H9 (cell line): Measurements from ENCODE around the gene CMTM8. TPM values are rescaled to one million over a fixed set of nuclear protein-coding genes. Genes with fewer than 3 reads are reported as not detected.

Experiments used
- DNase-seq: peaks from one replicate; pipeline ENCODE4 v3.0.0-alpha.2; 2017
- H2AFZ ChIP-seq: one replicate; pipeline ENCODE4 v1.6.1; 2013; ENCODE audit warnings: mild to moderate bottlenecking, low read length, control low read depth, moderate library complexity
- H2AK5ac ChIP-seq: 2 replicates; pipeline ENCODE4 v1.6.1; 2013; ENCODE audit warnings: low read length, control low read depth, mixed read lengths; ENCODE audit not compliant: insufficient read length
- H2BK120ac ChIP-seq: one replicate; pipeline ENCODE4 v1.6.1; 2013; ENCODE audit warnings: low read depth, mild to moderate bottlenecking, low read length, control low read depth, inconsistent platforms; ENCODE audit not compliant: poor library complexity, severe bottlenecking
- H2BK12ac ChIP-seq: 2 replicates; pipeline ENCODE4 v1.6.1; 2013; ENCODE audit warnings: low read length, control low read depth, mixed read lengths, low read depth; ENCODE audit not compliant: insufficient read length
- H2BK15ac ChIP-seq: 2 replicates; pipeline ENCODE4 v1.6.1; 2013; ENCODE audit warnings: low read depth, low read length, control low read depth
- H2BK20ac ChIP-seq: one replicate; pipeline ENCODE4 v1.6.1; 2013; ENCODE audit warnings: low read depth, mild to moderate bottlenecking, low read length, control low read depth, inconsistent platforms; ENCODE audit not compliant: poor library complexity, severe bottlenecking
- H2BK5ac ChIP-seq: 2 replicates; pipeline ENCODE4 v1.6.1; 2013; ENCODE audit warnings: low read length, control low read depth, mixed read lengths; ENCODE audit not compliant: insufficient read length
- H3K14ac ChIP-seq: 2 replicates; pipeline ENCODE4 v1.6.1; 2013; ENCODE audit warnings: low read length, control low read depth; ENCODE audit not compliant: insufficient read depth
- H3K18ac ChIP-seq: 2 replicates; pipeline ENCODE4 v1.6.1; 2013; ENCODE audit warnings: low read depth, mild to moderate bottlenecking, mixed read lengths, low read length, control low read depth; ENCODE audit not compliant: insufficient read length
- H3K23ac ChIP-seq: 2 replicates; pipeline ENCODE4 v1.6.1; 2013; ENCODE audit warnings: low read length, control low read depth, mixed read lengths, low read depth; ENCODE audit not compliant: insufficient read length
- H3K23me2 ChIP-seq: 2 replicates; pipeline ENCODE4 v1.6.1; 2013; ENCODE audit warnings: low read depth, mild to moderate bottlenecking, mixed read lengths, low read length, control low read depth; ENCODE audit not compliant: insufficient read length, poor library complexity, severe bottlenecking
- H3K27ac ChIP-seq: 2 replicates; pipeline ENCODE4 v1.5.1; 2013; ENCODE audit warnings: low read length, control low read depth, mixed read lengths, low read depth; ENCODE audit not compliant: insufficient read length
- H3K27me3 ChIP-seq: 2 replicates; pipeline ENCODE4 v1.6.1; 2013; ENCODE audit warnings: low read length, control low read depth, inconsistent platforms; ENCODE audit not compliant: insufficient read depth
- H3K4ac ChIP-seq: 2 replicates; pipeline ENCODE4 v1.6.1; 2013; ENCODE audit warnings: low read depth, mild to moderate bottlenecking, control low read depth, inconsistent platforms, low read length, moderate library complexity
- H3K4me1 ChIP-seq: 2 replicates; pipeline ENCODE4 v1.6.1; 2013; ENCODE audit warnings: low read length, control low read depth, inconsistent platforms; ENCODE audit not compliant: insufficient read depth
- H3K4me2 ChIP-seq: 2 replicates; pipeline ENCODE4 v1.6.1; 2013; ENCODE audit warnings: low read length, control low read depth, mixed read lengths; ENCODE audit not compliant: insufficient read length, insufficient read depth
- H3K56ac ChIP-seq: 2 replicates; pipeline ENCODE4 v1.6.1; 2013; ENCODE audit warnings: low read depth, mild to moderate bottlenecking, mixed read lengths, low read length, control low read depth; ENCODE audit not compliant: insufficient read length
- H3K79me1 ChIP-seq: 2 replicates; pipeline ENCODE4 v1.6.1; 2013; ENCODE audit warnings: low read depth, mild to moderate bottlenecking, moderate library complexity, low read length, control low read depth, inconsistent platforms; ENCODE audit not compliant: insufficient read depth, poor library complexity, severe bottlenecking
- H3K79me2 ChIP-seq: 2 replicates; pipeline ENCODE4 v1.6.1; 2013; ENCODE audit warnings: low read length, control low read depth, inconsistent platforms; ENCODE audit not compliant: insufficient read depth
- H3K9ac ChIP-seq: 2 replicates; pipeline ENCODE4 v1.6.1; 2013; ENCODE audit warnings: low read length, control low read depth, mixed read lengths; ENCODE audit not compliant: insufficient read length; ENCODE audit errors: extremely low read depth
- H3K9me3 ChIP-seq: one replicate; pipeline ENCODE4 v1.6.1; 2013; ENCODE audit warnings: low read depth, low read length, inconsistent platforms; ENCODE audit not compliant: control insufficient read depth
- H3T11ph ChIP-seq: one replicate; pipeline ENCODE4 v1.6.1; 2013; ENCODE audit warnings: mild to moderate bottlenecking, low read length, control low read depth, inconsistent platforms
- H4K20me1 ChIP-seq: one replicate; pipeline ENCODE4 v1.6.1; 2013; ENCODE audit not compliant: control insufficient read depth, insufficient read length, insufficient read depth
- H4K5ac ChIP-seq: 2 replicates; pipeline ENCODE4 v1.6.1; 2013; ENCODE audit warnings: low read depth, mild to moderate bottlenecking, mixed read lengths, low read length, control low read depth; ENCODE audit not compliant: insufficient read length
- H4K8ac ChIP-seq: replicated peaks from 2 replicates; pipeline ENCODE4 v1.6.1; 2013; ENCODE audit warnings: low read length, control low read depth, mixed read lengths, low read depth; ENCODE audit not compliant: insufficient read length
- H4K91ac ChIP-seq: 2 replicates; pipeline ENCODE4 v1.6.1; 2013; ENCODE audit warnings: low read depth, mild to moderate bottlenecking, moderate library complexity, mixed read lengths, low read length, control low read depth; ENCODE audit not compliant: insufficient read length
- H3K27ac Mint-ChIP-seq, 3 experiments: 2 replicates in 2 of 3; 3 replicates in 1 of 3; pipeline ENCODE4 v1.8.0; 2020 to 2021; ENCODE audit warnings: mixed read lengths in 3 of 3, mild to moderate bottlenecking in 1 of 3, moderate library complexity in 1 of 3
- H3K27me3 Mint-ChIP-seq: 2 replicates; pipeline ENCODE4 v1.8.0; 2021; ENCODE audit warnings: low read depth, mild to moderate bottlenecking, moderate library complexity, mixed read lengths
- H3K36me3 Mint-ChIP-seq, 3 experiments: 2 replicates in 2 of 3; 3 replicates in 1 of 3; pipeline ENCODE4 v1.8.0; 2020 to 2021; ENCODE audit warnings: low read depth in 3 of 3, mixed read lengths in 3 of 3; ENCODE audit not compliant: insufficient read depth in 1 of 3
- H3K4me1 Mint-ChIP-seq, 2 experiments: 2 replicates each; pipeline ENCODE4 v1.8.0; 2020; ENCODE audit warnings: mixed read lengths in 2 of 2
- H3K4me3 Mint-ChIP-seq, 2 experiments: 2 replicates in 1 of 2; 3 replicates in 1 of 2; pipeline ENCODE4 v1.8.0; 2020 to 2021; ENCODE audit warnings: mild to moderate bottlenecking in 2 of 2, mixed read lengths in 2 of 2, moderate library complexity in 1 of 2
- H3K9me3 Mint-ChIP-seq, 2 experiments: 2 replicates in 1 of 2; 3 replicates in 1 of 2; pipeline ENCODE4 v1.8.0; 2020; ENCODE audit warnings: mild to moderate bottlenecking in 2 of 2, mixed read lengths in 2 of 2, moderate library complexity in 1 of 2
- WGBS: extraction: QIAGEN DNeasy Blood & Tissue Kit; methylation state at CpG from one replicate; pipeline ENCODE4 v1.1.7; 2013; ENCODE audit warnings: missing lambda C conversion rate, low lambda C conversion rate, mixed read lengths; ENCODE audit not compliant: insufficient read length; ENCODE audit errors: extremely low coverage; 5-methylcytosine and 5-hydroxymethylcytosine counted together
- total RNA-seq: library from RNA; stranded (reverse); gene quantifications from 2 replicates; pipeline ENCODE4 v1.2.1, GENCODE V29; 2021
- TF ChIP-seq, protein P1 (sequence below): fragments of 200-600 bp; sonication (generic); conservative IDR thresholded peaks from 3 replicates; pipeline ENCODE4 v1.8.0; 2021; ENCODE audit warnings: antibody characterized with exemption, mild to moderate bottlenecking

Gene CMTM8
- total RNA-seq, 1 experiment from 2014 or later = 4.0 TPM

GRCh38 chr3:32316976-32317375 lies 78.5 kb downstream of the CMTM8 start:
- Mint-ChIP-seq H3K4me1 (peaks cover 42 to 50% of the 10 kb centered on the region in 2 experiments), H3K9me3 (no peaks in the 10 kb centered on the region), H3K27ac (no peak overlapping the region), H3K27me3 (no peaks in the 10 kb centered on the region), H3K36me3 (peaks cover 0 to 2% (median 0%) of the 10 kb centered on the region in 3 experiments; a peak in 3 of 7 replicates), H3K4me3 (no peak overlapping the region)
- Histone ChIP-seq H2BK12ac (no peak overlapping the region), H3K23me2 (no peaks in the 10 kb centered on the region), H3K4ac (no peak overlapping the region), H3K14ac (no peak overlapping the region), H2BK5ac (no peak overlapping the region), H3K9ac (no peak overlapping the region), H2BK15ac (no peak overlapping the region), H4K91ac (no peak overlapping the region), H2AK5ac (no peak overlapping the region), H3K4me2 (no peak overlapping the region), H3K79me2 (no peaks in the 10 kb centered on the region), H3K18ac (no peak overlapping the region), H4K8ac (no peak overlapping the region), H4K5ac (no peak overlapping the region), H2BK120ac (no peak overlapping the region), H3T11ph (no peak overlapping the region), H3K23ac (no peak overlapping the region), H2AFZ (no peak overlapping the region), H3K27ac (no peak overlapping the region), H3K79me1 (no peaks in the 10 kb centered on the region), H3K4me1 (peaks cover 1% of the 10 kb centered on the region; the same call in 1 of the 2 replicates), H3K56ac (no peak overlapping the region), H2BK20ac (no peak overlapping the region), H4K20me1 (no peaks in the 10 kb centered on the region), H3K9me3 (no peaks in the 10 kb centered on the region), H3K27me3 (no peaks in the 10 kb centered on the region)
- TF ChIP-seq, protein P1, sequence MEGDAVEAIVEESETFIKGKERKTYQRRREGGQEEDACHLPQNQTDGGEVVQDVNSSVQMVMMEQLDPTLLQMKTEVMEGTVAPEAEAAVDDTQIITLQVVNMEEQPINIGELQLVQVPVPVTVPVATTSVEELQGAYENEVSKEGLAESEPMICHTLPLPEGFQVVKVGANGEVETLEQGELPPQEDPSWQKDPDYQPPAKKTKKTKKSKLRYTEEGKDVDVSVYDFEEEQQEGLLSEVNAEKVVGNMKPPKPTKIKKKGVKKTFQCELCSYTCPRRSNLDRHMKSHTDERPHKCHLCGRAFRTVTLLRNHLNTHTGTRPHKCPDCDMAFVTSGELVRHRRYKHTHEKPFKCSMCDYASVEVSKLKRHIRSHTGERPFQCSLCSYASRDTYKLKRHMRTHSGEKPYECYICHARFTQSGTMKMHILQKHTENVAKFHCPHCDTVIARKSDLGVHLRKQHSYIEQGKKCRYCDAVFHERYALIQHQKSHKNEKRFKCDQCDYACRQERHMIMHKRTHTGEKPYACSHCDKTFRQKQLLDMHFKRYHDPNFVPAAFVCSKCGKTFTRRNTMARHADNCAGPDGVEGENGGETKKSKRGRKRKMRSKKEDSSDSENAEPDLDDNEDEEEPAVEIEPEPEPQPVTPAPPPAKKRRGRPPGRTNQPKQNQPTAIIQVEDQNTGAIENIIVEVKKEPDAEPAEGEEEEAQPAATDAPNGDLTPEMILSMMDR = no peak
- no CpG with 5 or more reads among the region's 2 CpGs for WGBS
- no peak for DNase-seq
